ENCODE results near the gene ASPRV1. TPM values are rescaled to one million over a fixed set of nuclear protein-coding genes. Genes with fewer than 3 reads are reported as not detected.

ASPRV1 gene
- polyA plus RNA-seq, 1 experiment = 0.29 TPM

- DNase-seq (ENCODE audit: low read depth) = no peak
- TF ChIP-seq, protein P1, sequence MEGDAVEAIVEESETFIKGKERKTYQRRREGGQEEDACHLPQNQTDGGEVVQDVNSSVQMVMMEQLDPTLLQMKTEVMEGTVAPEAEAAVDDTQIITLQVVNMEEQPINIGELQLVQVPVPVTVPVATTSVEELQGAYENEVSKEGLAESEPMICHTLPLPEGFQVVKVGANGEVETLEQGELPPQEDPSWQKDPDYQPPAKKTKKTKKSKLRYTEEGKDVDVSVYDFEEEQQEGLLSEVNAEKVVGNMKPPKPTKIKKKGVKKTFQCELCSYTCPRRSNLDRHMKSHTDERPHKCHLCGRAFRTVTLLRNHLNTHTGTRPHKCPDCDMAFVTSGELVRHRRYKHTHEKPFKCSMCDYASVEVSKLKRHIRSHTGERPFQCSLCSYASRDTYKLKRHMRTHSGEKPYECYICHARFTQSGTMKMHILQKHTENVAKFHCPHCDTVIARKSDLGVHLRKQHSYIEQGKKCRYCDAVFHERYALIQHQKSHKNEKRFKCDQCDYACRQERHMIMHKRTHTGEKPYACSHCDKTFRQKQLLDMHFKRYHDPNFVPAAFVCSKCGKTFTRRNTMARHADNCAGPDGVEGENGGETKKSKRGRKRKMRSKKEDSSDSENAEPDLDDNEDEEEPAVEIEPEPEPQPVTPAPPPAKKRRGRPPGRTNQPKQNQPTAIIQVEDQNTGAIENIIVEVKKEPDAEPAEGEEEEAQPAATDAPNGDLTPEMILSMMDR (IDR thresholded peaks at IDR 0.05; ENCODE audit: insufficient read depth, low read depth, low read length) = no peak
- ChIA-PET CTCF (no interaction called here), POLR2A (no interaction called here)
- no peak overlapping the region for H3K4me3 ChIP-seq (ENCODE audit: low read depth, low read length)
- H3K27me3 ChIP-seq (ENCODE audit: control insufficient read depth, insufficient read depth, low read length) = no peaks in the 10 kb centered on the region
- H3K36me3 ChIP-seq (ENCODE audit: control insufficient read depth, insufficient read depth, low read length) = no peaks in the 10 kb centered on the region
Measured at GRCh38 chr2:69977906-69978482, 16.6 kb upstream of the ASPRV1 start.

DNA sequence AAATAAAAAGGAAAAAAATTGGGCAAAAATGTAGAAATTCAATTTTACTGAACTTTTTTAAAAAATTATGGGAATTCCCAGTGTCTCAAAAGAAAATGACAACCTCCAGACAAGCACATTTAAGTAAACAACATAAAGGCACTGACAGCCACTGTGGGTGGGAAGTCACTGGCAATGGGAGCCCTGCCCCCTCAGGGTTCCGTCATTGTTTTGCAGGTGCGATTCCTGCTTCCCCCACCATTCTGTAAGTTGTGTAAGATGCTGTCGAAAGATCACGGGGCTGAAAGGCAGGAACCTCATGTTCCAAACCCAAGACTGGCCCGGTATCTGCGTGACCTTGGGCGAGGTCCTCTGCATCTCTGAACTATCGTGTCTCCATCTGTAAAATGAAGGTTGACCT is 15.8 kb upstream of the ASPRV1 start:
- no peak for DNase-seq (ENCODE audit: low read depth)
- TF ChIP-seq, protein P1 (IDR thresholded peaks at IDR 0.05; ENCODE audit: insufficient read depth, low read depth, low read length) = no peak
- ChIA-PET POLR2A (no interaction called here), CTCF (no interaction called here)
- Histone ChIP-seq H3K27me3 (ENCODE audit: control insufficient read depth, insufficient read depth, low read length) (no peaks in the 10 kb centered on the region), H3K36me3 (ENCODE audit: control insufficient read depth, insufficient read depth, low read length) (no peaks in the 10 kb centered on the region), H3K4me3 (ENCODE audit: low read depth, low read length) (no peak overlapping the region)

DNA sequence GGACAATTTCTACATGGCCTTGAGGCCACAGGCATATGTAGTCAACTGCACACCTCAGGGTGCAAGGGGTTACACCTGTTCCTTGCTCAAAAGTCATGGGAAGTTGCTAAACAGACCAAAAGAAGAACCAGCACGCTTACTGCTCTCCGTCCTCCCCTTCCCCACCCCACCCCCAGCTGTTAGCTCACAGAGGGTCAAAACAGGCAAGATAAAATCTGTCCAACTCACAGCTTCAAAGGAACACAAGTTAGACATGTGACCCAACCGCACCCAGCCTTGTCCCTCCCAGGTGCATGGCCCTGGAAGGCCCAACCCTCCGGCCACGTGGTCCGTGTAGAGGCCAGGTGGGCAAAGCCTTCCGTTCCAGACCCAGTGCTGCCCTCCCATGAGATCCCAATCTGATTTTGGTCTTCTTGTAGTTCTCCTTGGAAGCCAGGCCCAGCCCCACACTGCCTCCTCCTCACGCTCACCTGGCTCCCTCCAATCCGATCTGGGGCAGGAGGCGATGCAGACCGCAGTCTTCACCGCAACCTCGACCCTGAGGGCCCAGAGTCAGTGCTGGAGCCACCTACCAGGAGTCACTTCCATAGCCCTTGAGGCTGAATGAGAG is 14.5 kb upstream of the ASPRV1 start:
- no peak for DNase-seq (ENCODE audit: low read depth)
- ChIA-PET POLR2A (no interaction called here), CTCF (no interaction called here)
- H3K27me3 ChIP-seq (ENCODE audit: control insufficient read depth, insufficient read depth, low read length) = peaks cover 1% of the 10 kb centered on the region; the same call in 1 of the 2 replicates
- H3K36me3 ChIP-seq (ENCODE audit: control insufficient read depth, insufficient read depth, low read length) = no peaks in the 10 kb centered on the region
- H3K4me3 ChIP-seq (ENCODE audit: low read depth, low read length) = no peak overlapping the region
- TF ChIP-seq, protein P1 (IDR thresholded peaks at IDR 0.05; ENCODE audit: insufficient read depth, low read depth, low read length) = no peak

DNA sequence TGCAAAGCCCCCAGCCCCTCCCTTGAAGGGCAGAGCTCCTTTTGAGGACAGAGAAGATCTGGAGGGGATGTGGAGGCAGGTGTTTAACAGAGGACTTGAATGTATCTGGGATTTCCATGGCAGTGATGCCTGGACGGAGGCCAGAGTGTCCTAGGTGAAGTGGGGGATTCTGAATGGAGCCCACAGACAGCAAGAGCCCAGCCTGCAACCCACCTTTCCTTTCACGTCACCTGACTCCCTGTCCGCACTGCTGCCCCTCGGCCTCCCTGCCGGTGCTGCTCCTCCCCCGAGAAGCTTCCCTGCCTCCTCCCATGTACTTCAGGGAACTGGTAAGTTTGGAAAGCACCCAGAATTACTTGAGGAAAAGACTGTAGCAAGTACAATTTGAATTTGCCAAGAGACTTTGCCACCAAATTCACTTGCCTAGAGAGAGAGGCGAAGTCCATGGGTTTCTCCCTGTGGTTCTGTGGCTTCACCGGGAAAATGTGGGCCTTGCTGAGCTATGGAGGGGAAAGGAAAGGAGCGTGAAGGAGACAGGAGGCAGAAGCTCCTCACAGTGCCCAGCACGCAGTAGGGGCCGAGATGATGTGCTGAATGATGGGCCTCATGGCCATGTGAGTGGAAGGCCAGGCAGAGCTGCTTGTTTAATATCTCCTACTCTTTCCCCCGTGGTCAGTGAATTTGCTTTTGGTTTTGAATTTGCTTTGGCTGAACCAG is 13.9 kb upstream of the ASPRV1 start:
- POLR2A ChIA-PET = no interaction called here
- CTCF ChIA-PET = no interaction called here

DNA sequence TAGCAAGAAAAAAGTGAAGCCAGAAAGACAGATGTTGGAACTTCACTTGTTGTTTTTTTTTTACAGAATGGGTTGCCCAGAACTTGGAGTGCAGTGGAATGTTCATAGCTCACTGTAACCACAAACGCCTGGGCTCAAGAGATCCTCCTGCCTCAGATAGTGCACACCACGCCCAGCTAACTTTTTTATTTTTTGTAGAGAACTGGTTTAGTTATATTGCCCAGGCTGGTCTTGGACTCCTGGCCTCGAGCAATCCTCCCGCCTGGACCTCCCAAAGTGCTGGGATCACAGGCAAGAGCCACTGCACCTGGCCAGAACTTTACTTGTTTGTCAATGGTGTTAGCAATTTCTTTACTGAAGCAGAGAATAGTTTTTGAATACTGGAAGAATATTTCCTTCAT is 11.9 kb upstream of the ASPRV1 start:
- H3K4me3 ChIP-seq (ENCODE audit: low read depth, low read length) = no peak overlapping the region
- POLR2A ChIA-PET = interaction anchor here (0.6 kb wide), 1 partner anchor 232 kb away, joined by 4 read pairs; no protein-coding TSS in a partner anchor
- CTCF ChIA-PET = no interaction called here
- no peaks in the 10 kb centered on the region for H3K36me3 ChIP-seq (ENCODE audit: control insufficient read depth, insufficient read depth, low read length)
- H3K27me3 ChIP-seq (ENCODE audit: control insufficient read depth, insufficient read depth, low read length) = peaks cover 1% of the 10 kb centered on the region
- peak; percentile 58 for DNase-seq (ENCODE audit: low read depth)
- TF ChIP-seq, protein P1 (IDR thresholded peaks at IDR 0.05; ENCODE audit: insufficient read depth, low read depth, low read length) = no peak

More for the DNA sequence above, 13.9 kb upstream of the ASPRV1 start:
- TF ChIP-seq, protein P1 (IDR thresholded peaks at IDR 0.05; ENCODE audit: insufficient read depth, low read depth, low read length) = no peak
- H3K4me3 ChIP-seq (ENCODE audit: low read depth, low read length) = no peak overlapping the region
- H3K27me3 ChIP-seq (ENCODE audit: control insufficient read depth, insufficient read depth, low read length) = peaks cover 1% of the 10 kb centered on the region; the same call in 1 of the 2 replicates
- DNase-seq (ENCODE audit: low read depth) = no peak
- H3K36me3 ChIP-seq (ENCODE audit: control insufficient read depth, insufficient read depth, low read length) = no peaks in the 10 kb centered on the region

Measured in BJ (cell line).